Activated gamma-delta T cell treated with anti-CD3 and anti-CD28 coated beads, Interleukin-2, amount 50 U/mL, for 16 hours (primary cell): ENCODE measurements around the gene CTCF.

ENCODE experiments used
- DNase-seq: peaks from one replicate; pipeline ENCODE4 v3.0.0-alpha.2; 2020; ENCODE audit warnings: low read depth

The CTCF gene

DNA sequence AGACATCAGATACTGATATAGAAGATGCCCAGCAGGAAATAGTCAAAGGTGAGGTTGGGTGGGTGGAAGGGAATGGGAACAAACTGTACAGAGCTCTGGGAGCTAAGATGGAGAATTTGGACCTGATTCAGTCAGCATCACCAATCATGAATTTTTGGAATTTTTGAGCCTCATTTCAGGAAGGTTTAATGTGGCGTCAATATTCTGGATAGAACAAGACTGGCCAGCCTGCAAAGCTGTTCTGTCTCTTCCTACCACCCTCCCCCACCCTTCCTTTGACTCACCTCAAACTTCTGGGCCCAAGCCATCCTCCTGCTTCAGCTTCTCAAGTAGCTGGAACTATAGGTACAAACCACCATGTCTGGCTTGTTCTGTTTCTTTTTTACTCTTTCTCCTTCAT, 32.6 kb downstream of the CTCF start:
- DNase-seq, result no peak

GRCh38 chr16:67598527-67598926, 36.2 kb downstream of the CTCF start:
- no peak for DNase-seq

GRCh38 chr16:67605641-67606040, 43.3 kb downstream of the CTCF start:
- DNase-seq, result no peak

- DNase-seq, result no peak
These were observed 44.3 kb downstream of the CTCF start for GRCh38 chr16:67606632-67607031.

GRCh38 chr16:67608364-67608763, 46.0 kb downstream of the CTCF start:
- DNase-seq, result no peak

GRCh38 chr16:67613808-67614207, 51.5 kb downstream of the CTCF start:
- no peak for DNase-seq

DNA sequence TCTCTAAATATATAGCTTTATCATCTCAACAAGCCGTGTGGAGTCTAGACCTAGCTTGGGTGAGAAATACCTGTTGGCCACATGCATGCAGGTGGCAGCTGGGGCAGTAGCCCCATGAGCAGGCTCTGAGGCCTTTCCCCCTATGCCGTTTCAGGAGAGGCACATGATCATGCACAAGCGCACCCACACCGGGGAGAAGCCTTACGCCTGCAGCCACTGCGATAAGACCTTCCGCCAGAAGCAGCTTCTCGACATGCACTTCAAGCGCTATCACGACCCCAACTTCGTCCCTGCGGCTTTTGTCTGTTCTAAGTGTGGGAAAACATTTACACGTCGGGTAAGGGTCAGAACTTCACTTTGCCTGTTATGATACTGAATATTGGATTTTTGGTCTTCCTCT, 65.9 kb downstream of the CTCF start:
- DNase-seq, result no peak

- no peak for DNase-seq
These were observed 70.3 kb downstream of the CTCF start for GRCh38 chr16:67632415-67633172.

DNA sequence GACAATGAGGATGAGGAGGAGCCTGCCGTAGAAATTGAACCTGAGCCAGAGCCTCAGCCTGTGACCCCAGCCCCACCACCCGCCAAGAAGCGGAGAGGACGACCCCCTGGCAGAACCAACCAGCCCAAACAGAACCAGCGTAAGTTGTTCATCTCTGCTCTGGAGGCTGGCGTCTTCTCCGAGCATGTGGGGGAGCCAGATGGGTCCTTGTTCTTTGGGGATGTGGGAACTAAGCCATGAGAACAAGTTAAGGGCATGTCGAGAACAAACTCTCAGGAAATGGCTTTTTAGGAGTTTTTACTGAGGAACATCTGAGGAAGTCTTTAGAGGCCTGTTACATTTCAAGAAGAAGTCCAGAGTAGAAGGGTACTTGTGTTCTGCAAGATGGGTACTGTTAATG, 74.4 kb downstream of the CTCF start:
- DNase-seq, result no peak

GRCh38 chr16:67637625-67638024, 75.3 kb downstream of the CTCF start:
- no peak for DNase-seq

DNA sequence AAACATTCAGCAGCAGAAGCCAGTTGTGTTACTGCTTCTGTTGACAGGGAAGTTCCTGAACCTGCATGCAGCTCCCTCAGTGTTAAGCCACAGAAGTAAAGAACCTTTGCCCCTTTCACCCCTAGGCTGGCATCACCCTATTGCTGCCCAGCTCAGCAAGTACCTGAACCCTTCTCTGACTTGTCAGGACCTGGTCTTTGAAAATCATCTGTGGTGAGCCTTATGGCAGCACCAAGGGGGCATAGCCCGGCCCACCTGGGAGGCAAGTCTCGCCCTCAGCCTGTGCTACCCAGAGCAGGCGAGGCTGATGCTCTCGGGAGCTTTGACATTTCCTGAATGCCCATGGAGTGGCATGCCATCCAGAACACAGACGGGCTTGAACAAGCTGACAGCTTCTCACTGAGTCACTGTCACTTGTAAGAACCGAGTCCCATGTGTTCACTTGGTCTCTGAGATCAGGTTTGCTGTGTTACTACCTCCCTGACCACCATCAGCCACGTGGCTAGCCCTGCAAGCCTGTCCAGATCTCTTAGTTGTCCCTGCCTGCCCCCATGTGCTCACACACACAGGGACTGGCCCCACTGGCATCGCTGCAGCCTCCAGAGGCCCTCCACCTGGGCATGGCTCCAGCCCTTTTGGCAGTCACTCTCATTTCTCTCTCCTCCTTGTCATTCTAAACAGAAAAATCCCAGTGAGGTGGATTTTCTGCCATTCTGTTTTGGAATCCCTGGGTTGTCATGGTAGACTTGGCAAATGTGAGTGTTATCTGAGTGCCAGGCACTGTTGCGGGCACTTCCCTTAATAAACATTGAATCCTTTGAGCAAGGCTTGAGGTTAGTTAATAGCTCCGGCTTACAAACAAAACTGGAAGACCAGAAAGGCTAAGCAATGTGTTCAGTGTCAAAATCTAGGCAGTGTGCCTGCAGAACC, 79.7 kb downstream of the CTCF start:
- DNase-seq, result no peak

- DNase-seq, result no peak
These were observed 81.7 kb downstream of the CTCF start for GRCh38 chr16:67644038-67644437.

DNA sequence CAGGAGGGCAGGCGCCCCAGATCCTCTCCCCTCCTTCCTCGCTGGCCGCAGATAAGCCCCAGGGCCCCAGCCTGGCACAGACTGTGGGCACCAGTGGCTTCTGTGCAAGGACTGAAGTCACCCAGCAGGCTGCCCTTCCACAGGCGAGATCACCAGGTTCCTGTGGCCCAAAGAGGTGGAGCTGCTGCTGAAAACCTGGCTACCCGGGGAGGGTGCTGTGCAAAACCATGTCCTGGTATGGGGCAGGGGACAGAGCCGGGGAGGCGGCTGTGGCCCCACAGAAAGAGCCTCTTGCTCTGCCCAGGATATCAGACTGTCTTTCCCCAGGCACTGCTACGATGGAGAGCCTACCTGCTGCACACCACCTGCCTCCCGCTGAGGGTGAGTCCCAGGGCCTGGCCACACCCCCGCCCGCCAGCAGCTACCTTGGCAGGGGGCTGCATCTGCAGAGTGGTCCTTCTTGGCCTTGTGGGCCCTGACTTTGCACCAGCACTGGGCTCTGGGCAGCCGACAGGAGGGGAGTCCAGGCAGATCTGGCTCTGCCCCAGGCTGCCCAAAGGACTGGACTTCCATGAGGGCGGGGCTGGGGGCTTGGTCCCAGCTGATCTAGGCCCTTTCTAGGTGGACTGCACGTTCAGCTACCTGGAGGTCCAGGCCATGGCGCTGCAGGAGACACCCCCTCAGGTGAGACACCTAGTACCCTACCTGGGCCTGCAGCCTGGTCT, 83.2 kb downstream of the CTCF start:
- no peak for DNase-seq

GRCh38 chr16:67647111-67647651, 84.9 kb downstream of the CTCF start:
- DNase-seq, result no peak

DNA sequence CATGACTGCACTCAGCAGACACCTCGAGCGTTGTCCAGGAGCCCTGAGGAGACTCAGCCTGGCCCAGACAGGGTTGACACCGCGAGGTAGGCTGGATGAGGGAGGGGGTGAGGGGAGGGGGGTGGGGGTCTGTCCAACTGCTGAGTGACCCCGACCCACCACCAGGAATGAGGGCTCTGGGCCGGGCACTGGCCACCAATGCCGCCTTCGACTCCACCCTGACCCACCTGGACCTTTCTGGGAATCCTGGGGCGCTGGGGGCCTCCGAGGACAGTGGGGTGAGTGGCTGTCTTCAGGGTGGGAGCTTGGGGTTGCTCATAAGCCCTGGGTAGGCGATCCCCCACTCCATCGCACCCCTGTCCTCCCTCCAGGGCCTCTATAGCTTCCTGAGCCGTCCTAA, 85.4 kb downstream of the CTCF start:
- DNase-seq, result no peak

GRCh38 chr16:67648088-67648763, 85.9 kb downstream of the CTCF start:
- no peak for DNase-seq

- no peak for DNase-seq
These were observed 86.6 kb downstream of the CTCF start for GRCh38 chr16:67648764-67649407.

DNA sequence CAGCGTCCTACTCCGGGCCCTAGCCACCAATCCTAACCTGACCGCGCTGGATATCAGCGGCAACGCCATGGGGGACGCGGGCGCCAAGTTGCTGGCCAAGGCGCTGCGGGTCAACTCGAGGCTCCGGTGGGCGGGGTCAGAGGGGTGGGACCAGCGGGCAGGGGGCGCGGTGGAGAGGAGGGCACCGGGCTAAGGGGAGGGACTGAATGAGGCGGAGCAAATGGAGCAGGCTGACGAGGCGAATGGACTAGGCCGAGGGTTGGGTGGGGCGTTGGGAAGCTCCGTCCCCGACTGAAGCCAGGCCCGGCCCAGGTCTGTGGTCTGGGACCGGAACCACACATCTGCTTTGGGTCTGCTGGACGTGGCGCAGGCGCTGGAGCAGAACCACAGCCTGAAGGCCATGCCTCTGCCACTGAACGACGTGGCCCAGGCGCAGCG, 87.2 kb downstream of the CTCF start:
- DNase-seq, result no peak

DNA sequence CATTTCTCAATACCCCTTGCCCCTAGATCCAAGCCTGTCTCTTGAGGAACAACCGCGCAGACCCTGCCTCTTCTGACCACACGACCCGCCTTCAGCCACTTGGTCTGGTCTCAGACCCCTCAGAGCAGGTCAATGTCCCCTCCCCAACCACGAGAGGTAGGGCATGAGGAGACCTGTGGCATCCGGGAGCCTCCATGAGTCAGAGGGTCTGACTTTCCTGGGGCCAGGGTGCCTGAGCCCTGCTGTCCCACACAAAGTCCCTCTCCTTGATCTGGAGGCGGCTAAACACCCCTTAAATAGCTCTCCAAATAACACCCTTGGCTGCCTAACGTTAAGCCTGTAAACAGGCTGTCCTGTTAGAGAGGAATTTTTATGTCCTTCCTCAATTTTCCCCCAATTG, 87.7 kb downstream of the CTCF start:
- no peak for DNase-seq

- no peak for DNase-seq
These were observed 88.7 kb downstream of the CTCF start for GRCh38 chr16:67651039-67651438.

- DNase-seq, result no peak
These were observed 89.5 kb downstream of the CTCF start for GRCh38 chr16:67651847-67652246.
